ENCODE results near the gene IGLON5.

Gene IGLON5

GRCh38 chr19:51364200-51365106, 53.0 kb downstream of the IGLON5 start:
- no peak for DNase-seq (ENCODE audit: low read depth in 3 of 3, low spot score in 1 of 3)

DNA sequence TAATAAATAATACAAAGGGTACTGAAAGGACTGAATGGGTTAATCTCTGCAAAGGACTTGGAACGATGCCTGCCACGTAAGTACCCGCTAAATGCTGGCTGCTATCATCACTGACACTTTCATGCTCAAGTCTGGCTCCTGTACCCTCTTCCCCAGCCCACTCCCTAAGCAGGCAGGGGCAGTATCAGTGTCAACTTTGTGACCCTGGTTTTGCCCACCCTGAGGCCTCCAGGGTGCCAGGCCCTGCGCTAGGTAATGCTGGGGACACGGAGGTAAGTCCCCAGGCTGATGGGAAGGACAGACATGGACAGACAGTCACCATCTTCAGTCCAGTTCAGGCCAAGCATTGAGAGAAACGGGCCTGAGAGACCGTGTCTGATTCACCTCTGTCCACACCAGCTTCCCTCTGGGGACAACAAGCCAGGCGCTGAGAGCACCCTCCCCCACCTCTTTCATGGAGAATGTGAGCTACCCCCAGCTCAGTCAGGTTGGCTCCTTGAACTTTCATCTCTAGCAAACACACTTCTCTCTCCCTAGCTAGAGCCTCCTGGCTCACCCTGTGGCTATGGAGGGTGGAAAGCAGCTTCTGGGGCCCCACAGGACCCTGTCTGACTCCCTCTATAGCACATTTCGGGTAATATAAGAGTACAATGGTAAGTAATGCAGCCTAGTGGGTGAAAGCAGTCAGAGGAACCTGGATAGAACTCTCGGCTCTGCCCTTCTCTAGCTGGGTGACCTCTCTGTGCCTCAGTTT, 53.9 kb downstream of the IGLON5 start:
- DNase-seq (ENCODE audit: low read depth in 3 of 3, low spot score in 1 of 3) = no peak

DNA sequence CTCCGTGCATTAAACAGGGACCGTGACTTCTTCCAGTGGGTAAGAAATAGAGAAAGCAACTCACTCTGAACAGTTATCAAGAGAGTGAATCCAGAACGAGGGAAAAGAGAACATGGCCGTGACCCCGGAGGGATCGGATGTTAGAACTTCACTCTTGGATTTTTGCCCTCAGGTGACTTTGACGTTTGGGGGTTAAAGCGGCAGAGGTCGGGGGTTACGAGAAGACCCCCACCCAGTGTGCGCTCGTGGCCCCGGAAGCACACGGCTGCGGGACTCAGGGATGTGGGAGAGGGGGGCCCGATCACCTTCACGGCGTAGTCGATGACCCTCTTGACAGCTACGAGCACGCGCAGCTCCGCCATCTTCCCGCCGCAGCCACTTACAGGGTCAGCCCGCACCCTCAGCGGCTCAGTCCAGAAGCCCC, 54.5 kb downstream of the IGLON5 start, which contains the start of gene ETFB:
TSS of gene ETFB (minus strand) at position 424 of the 424 bp plus-strand sequence. CDS start at position 362, 62 bp downstream.
- no peak for DNase-seq (ENCODE audit: low read depth in 3 of 3, low spot score in 1 of 3)

DNA sequence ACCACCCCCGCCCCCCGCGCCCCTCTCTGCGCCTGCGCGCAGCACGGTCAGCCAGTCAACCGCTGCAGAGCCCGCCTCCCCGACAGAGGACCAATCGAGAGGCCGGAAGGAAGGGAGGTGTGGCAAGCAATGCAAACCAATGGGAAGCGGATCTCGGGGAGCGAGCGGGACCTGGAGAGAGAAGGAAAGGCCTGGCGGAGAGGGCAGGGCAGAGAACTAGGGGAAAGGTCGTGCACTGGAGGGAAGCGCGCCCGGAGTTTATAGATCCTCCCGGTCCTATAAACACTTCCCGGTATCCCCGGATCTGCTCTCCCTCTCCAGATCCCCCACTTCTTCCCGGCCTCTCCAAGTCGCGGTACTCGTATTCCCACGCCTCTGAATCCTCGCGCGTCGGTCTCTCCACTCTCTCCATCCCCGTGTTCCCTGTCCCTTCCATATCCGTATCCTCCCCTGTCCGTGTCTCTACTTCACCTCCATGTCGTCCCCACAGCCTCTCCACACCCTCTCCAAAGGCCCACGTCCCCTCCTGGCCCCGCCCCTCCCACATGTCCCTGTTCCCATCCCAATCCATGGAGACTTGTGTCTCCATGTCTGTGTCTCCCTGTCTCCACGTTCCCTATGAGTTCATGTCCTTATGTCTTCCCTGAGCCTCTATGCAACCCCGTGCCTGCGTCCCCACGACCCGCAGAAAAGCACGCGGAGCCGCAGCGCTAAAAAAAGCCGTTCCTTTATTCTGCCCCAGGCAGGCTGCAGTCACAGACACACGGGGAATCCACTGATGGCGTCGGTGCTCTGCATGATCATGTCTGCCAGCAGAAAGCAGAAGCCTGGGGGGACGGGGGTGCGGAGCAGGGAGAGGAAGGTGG, 55.2 kb downstream of the IGLON5 start:
- DNase-seq (ENCODE audit: low read depth in 3 of 3, low spot score in 1 of 3) = peak; percentile 83 to 85 (median 84)

DNA sequence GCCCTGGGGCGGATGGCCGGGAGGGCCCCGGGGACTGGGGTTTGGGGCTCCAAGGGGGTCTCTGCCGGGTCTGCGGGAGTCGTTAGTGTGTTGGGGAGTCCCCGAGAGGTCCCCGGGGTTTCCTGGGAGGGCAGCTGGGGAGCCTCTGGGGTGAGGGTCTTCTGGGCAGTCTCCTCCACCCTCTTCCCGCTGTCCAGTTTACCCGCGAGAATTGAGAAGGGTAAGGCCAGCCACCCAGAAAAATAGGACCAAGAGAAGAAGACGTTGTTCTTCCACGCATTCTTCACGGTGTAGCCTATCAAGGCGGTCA, 55.8 kb downstream of the IGLON5 start:
- DNase-seq (ENCODE audit: low read depth in 3 of 3, low spot score in 1 of 3) = no peak

- peak; percentile 88 to 98 (median 90) for DNase-seq (ENCODE audit: low read depth in 3 of 3, low spot score in 1 of 3)
Observed at GRCh38 chr19:51367565-51368365, 56.3 kb downstream of the IGLON5 start.

DNA sequence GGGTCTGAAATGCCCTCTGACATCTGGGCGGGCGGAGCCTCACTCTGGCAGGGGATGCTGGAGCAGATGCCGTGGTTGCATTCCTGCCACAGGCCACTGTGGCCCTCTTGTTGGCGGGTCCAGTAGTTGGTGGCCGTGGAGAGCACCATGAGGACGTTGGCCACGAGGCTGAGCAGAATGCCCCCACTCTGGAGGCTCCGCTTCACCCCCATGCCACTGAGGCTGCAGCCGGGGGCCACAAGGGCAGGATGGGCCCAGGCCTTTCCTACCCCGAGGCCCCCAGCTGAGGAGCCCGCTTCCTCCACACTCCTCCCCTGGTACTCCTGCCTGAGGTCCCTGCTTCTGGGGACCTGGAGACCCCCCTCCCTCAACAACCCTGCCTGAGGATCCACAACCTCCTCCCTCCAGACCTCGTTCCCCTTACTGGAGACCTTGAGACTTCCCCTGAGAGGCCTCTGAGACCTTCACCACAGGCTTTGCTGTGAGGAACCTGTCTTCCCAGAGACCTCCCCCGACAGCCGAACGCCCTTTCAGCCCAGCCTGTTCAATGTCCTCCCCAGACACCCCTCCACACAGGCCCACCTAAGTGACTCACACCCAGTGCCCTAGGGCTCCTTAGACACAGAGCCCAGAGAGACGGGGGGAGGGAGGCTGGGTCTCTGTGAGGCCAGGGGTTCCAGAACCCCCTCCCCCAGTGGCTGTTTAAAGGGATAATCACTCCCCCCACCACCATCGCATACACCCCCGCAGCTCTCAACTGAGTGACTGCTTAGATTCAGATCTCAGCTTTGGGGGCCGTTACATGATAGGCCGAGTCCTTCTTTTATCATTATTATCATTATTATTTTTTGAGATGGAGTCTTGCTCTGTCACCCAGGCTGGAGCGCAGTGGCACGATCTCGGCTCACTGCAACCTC, 57.2 kb downstream of the IGLON5 start, which contains the start of gene CLDND2:
TSS of gene CLDND2 (minus strand) at position 638 of the 917 bp plus-strand sequence. CDS start at position 212, 426 bp downstream.
- no peak for DNase-seq (ENCODE audit: low read depth in 3 of 3, low spot score in 1 of 3)

DNA sequence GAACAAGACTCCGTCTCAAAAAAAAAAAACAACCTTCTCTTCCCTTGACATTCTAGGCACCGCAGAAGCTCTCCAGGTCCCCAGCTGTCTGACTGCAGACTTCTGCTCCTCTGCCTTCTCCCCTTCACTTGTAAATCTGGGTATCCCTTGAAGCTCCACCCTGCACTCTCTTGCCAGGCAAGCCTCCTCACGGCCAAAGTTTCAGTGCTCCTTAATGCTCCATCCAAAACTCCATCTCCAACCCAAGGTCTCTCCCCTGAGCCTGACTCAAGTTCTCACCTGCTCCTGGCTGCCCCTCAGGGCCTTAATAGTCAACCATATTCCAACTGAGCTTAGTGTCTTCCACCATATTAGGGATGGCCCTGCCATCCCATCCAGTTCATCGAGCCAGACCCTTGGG, 58.8 kb downstream of the IGLON5 start:
- DNase-seq (ENCODE audit: low read depth in 3 of 3, low spot score in 1 of 3) = no peak

DNA sequence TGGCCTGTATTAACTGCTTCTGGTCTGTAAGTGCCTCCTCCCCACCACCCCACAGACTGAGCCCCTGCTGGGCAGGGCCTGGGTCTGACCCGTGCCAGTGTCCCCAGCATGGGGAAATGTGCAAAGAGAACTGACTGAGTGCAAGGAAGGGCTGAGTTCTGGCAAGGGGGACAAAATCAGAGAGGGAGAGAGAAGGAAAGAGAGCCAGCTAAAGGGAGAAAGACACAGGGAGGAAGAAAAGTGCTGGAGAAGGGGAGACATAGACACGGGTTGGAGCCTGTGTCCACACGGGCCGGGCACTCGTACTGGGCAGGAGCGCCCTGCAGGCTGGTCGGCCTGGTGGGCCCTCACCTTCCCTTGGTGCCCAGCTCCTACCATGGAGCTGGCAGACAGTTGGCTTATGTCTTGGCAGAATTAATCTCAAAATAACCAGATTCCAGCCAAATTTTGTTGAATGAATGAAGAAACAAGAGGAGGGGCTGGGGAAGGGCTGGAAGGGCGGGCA, 59.8 kb downstream of the IGLON5 start:
- no peak for DNase-seq (ENCODE audit: low read depth in 3 of 3, low spot score in 1 of 3)

- no peak for DNase-seq (ENCODE audit: low read depth in 3 of 3, low spot score in 1 of 3)
Observed at GRCh38 chr19:51372021-51372648, 60.7 kb downstream of the IGLON5 start.

- DNase-seq (ENCODE audit: low read depth in 3 of 3, low spot score in 1 of 3) = peak; percentile 31 to 36 (median 35)
Observed at GRCh38 chr19:51372649-51373504, 61.4 kb downstream of the IGLON5 start, which contains the start of gene NKG7. NKG7 (minus strand) TSS chr19:51372654; CDS start chr19:51372535, 119 bp downstream.

DNA sequence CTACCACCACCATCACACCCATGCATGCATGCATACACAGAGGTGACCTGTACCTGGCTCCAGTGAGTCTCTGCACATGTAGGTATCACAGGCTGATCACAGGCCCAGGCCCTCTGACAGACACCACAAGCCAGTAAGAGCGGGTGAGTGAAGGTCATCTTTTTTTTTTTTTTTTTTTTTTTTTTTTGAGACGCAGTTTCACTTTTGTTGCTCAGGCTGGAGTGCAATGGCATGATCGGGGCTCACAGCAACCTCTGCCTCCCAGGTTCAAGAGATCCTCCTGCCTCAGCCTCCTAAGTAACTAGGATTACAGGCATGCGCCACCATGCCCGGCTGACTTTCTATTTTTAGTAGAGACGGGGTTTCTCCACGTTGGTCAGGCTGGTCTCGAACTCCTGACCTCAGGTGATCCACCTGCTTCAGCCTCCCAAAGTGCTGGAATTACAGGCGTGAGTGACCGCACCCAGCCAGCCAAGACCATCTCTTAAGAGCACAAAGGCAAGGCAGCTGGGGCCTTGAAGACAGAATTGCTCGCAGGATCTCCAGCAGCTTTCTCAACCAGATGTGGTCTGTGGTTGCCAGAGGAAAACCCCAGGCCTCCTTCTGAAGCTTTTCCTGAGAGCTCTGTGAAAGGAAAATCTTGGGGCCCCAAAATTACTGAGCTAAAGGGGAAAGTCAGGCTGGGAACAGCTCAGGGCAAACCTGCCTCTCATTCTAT, 64.2 kb downstream of the IGLON5 start:
- no peak for DNase-seq (ENCODE audit: low read depth in 3 of 3, low spot score in 1 of 3)

DNA sequence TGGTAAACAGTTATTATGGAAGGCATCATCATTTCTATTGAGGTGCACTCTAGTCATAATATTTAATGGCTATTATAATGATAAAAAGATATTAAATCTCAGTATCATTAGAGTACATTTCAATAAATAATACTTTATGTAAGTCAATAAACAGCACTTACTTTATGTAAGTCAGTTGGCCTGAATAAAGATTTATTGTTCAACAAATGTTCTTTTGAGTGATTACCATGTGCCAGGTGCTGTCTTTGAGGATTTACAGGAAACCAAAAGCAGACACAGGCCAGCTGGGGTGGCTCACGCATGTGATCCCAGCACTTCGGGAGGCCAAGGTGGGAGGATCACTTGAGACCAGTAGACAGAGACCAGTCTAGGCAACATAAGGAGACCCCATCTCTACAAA, 66.0 kb downstream of the IGLON5 start:
- DNase-seq (ENCODE audit: low read depth in 3 of 3, low spot score in 1 of 3) = no peak

- DNase-seq (ENCODE audit: low read depth in 3 of 3, low spot score in 1 of 3) = no peak
Observed at GRCh38 chr19:51380379-51380778, 68.9 kb downstream of the IGLON5 start.

All from stimulated activated CD4-positive, alpha-beta T cell treated with anti-CD3 and anti-CD28 coated beads, TNF-alpha, amount 100 ng/mL, for 1 hour (primary cell).